K562 (cell line): Measurements from ENCODE around the gene HSD17B12. TPM values are rescaled to one million over a fixed set of nuclear protein-coding genes. Genes with fewer than 3 reads are reported as not detected.

ENCODE experiments used
- ATAC-seq: fragments of 200-7000 bp; cut with Tn5 transposase; 3 replicates; pipeline ENCODE4 v1.9.1; 2020; ENCODE audit warnings: moderate library complexity
- BruUV-seq: library from RNA; stranded (reverse); fragments of 400-500 nt; replicated peaks from 2 replicates; lab custom pipeline; 2021; lab: Mats Ljungman, UMichigan
- CTCF ChIA-PET: fragments of 300-600 bp; formaldehyde crosslinking; extraction: SDS; loops from one replicate; lab custom pipeline; 2021; ENCODE audit warnings: low intra/inter-chr PET ratio; lab: Yijun Ruan, JAX
- POLR2A ChIA-PET: fragments of 300-600, 350-650 bp; sonication (Branson Sonifier 250); formaldehyde crosslinking; extraction: SDS; loops from one replicate; lab custom pipeline; 2021; ENCODE audit warnings: antibody characterized with exemption, inconsistent platforms; lab: Yijun Ruan, JAX
- DNase-seq, 4 experiments: peaks; one replicate each; pipeline versions ENCODE4 v3.0.0 to v3.0.0-alpha.2; 2011 to 2018; ENCODE audit warnings: low spot score in 3 of 4, mixed read lengths in 3 of 4; ENCODE audit errors: extremely low read depth in 1 of 4
- FAIRE-seq: peaks from 2 replicates; lab custom pipeline; 2011; peaks lifted over from hg19 to GRCh38; lab: Jason Lieb, UNC
- H2AFZ ChIP-seq: 2 replicates; pipeline ENCODE4 v1.6.0; 2011; ENCODE audit warnings: low read depth, low read length, control low read depth, inconsistent platforms
- H3K27ac ChIP-seq: fragments of 200-600 bp; 3 replicates; pipeline ENCODE4 v1.8.0; 2011; ENCODE audit warnings: low read depth, mild to moderate bottlenecking, control low read depth, inconsistent platforms, low read length, moderate library complexity, mixed read lengths; ENCODE audit errors: extremely low read depth
- H3K27me3 ChIP-seq, 2 experiments: fragments of 300-600 bp in 1 of 2; 2 replicates in 1 of 2; 3 replicates in 1 of 2; pipeline versions ENCODE4 v1.6.0 to v1.8.0; 2011; ENCODE audit warnings: inconsistent platforms in 2 of 2, low read length in 2 of 2, mild to moderate bottlenecking in 1 of 2, mixed read lengths in 1 of 2, moderate library complexity in 1 of 2; ENCODE audit not compliant: control insufficient read depth in 2 of 2, insufficient read depth in 2 of 2
- H3K36me3 ChIP-seq: fragments of 300-600 bp; 3 replicates; pipeline ENCODE4 v1.8.0; 2011; ENCODE audit warnings: mild to moderate bottlenecking, low read length, inconsistent platforms; ENCODE audit not compliant: control insufficient read depth, insufficient read depth
- H3K4me1 ChIP-seq, 2 experiments: fragments of 200-600 bp in 1 of 2; replicated peaks in 1 of 2; 2 replicates in 1 of 2; 3 replicates in 1 of 2; pipeline versions ENCODE4 v1.5.1 to v1.8.0; 2011; ENCODE audit warnings: inconsistent platforms in 2 of 2, low read length in 2 of 2, mild to moderate bottlenecking in 1 of 2, mixed read lengths in 1 of 2, moderate library complexity in 1 of 2; ENCODE audit not compliant: control insufficient read depth in 2 of 2, insufficient read depth in 2 of 2
- H3K4me2 ChIP-seq: 2 replicates; pipeline ENCODE4 v1.6.1; 2011; ENCODE audit warnings: low read length, control low read depth, inconsistent platforms, mixed read lengths; ENCODE audit not compliant: insufficient read depth
- H3K4me3 ChIP-seq: fragments of 200-600 bp; sonication (generic), shearing (Covaris generic); 2 replicates; pipeline ENCODE4 v1.5.1; 2016; ENCODE audit warnings: control low read depth, inconsistent platforms
- H3K79me2 ChIP-seq: fragments of 200-600 bp; 3 replicates; pipeline ENCODE4 v1.8.0; 2011; ENCODE audit warnings: low read length, inconsistent platforms; ENCODE audit not compliant: control insufficient read depth, insufficient read depth
- H3K9ac ChIP-seq, 2 experiments: 2 replicates each; pipeline versions ENCODE4 v1.6.0 to v1.6.1; 2011; ENCODE audit warnings: low read depth in 2 of 2, low read length in 2 of 2, control low read depth in 1 of 2, inconsistent platforms in 1 of 2, mild to moderate bottlenecking in 1 of 2, mixed read lengths in 1 of 2; ENCODE audit not compliant: insufficient read depth in 1 of 2
- H3K9me1 ChIP-seq: one replicate; pipeline ENCODE4 v1.6.0; 2011; ENCODE audit warnings: inconsistent platforms, mild to moderate bottlenecking, low read length, moderate library complexity; ENCODE audit not compliant: control insufficient read depth, insufficient read depth
- H3K9me3 ChIP-seq: replicated peaks from 2 replicates; pipeline ENCODE4 v1.5.1; 2011; ENCODE audit warnings: low read depth, low read length, inconsistent platforms; ENCODE audit not compliant: control insufficient read depth, insufficient read depth
- H4K20me1 ChIP-seq: replicated peaks from 2 replicates; pipeline ENCODE4 v1.6.1; 2011; ENCODE audit warnings: low read length, inconsistent platforms, mixed read lengths; ENCODE audit not compliant: control insufficient read depth, insufficient read depth
- CBFA2T2 ChIP-seq: fragments of 450-650 bp; conservative IDR thresholded peaks from 2 replicates; pipeline ENCODE4 v1.6.1; 2017; ENCODE audit warnings: mild to moderate bottlenecking
- EP400 ChIP-seq: fragments of 450-650 bp; IDR thresholded peaks from 2 replicates; pipeline ENCODE4 v1.6.1; 2017; ENCODE audit warnings: antibody characterized with exemption, mild to moderate bottlenecking, moderate library complexity
- GTF2F1 ChIP-seq: IDR thresholded peaks from 2 replicates; pipeline ENCODE4 v1.6.1; 2011; ENCODE audit warnings: low read depth, low read length, improper control_type of control experiment
- MAFK ChIP-seq: IDR thresholded peaks from 2 replicates; pipeline ENCODE4 v1.6.1; 2011; ENCODE audit warnings: low read length, improper control_type of control experiment
- RBM25 ChIP-seq: fragments of 200-400 bp; formaldehyde crosslinking; IDR thresholded peaks from 2 replicates; pipeline ENCODE4 v1.6.1; 2018; ENCODE audit warnings: low read length, low read depth, moderate library complexity; ENCODE audit not compliant: severe bottlenecking
- ZNF124 ChIP-seq: sonication (generic); formaldehyde crosslinking; IDR thresholded peaks from 2 replicates; pipeline ENCODE4 v1.8.1; 2022; ENCODE audit warnings: missing genetic modification reagents
- ZNF41 ChIP-seq: fragments of 250-450 bp; sonication (Bioruptor Pico); conservative IDR thresholded peaks from 2 replicates; pipeline ENCODE4 v1.4.0; 2020; ENCODE audit warnings: mild to moderate bottlenecking
- ZSCAN29 ChIP-seq: fragments of 450-650 bp; IDR thresholded peaks from 2 replicates; pipeline ENCODE4 v1.6.1; 2017
- WGBS: fragments of 100-300 bp; shearing (Covaris generic); methylation state at CpG from one replicate; pipeline ENCODE4 v1.1.6; 2016; ENCODE audit warnings: low coverage, mixed read lengths; ENCODE audit not compliant: insufficient coverage; ENCODE audit errors: missing lambda C conversion rate; 5-methylcytosine and 5-hydroxymethylcytosine counted together
- in situ Hi-C: fragments of 300-500 bp; cut with MboI; formaldehyde crosslinking; loops from 4 replicates; pipeline ENCODE4 v1.15.0; 2018; ENCODE audit warnings: inconsistent platforms, mixed read lengths
- intact Hi-C: fragments of 100-400 bp; cut with micrococcal nuclease; formaldehyde crosslinking; loops from 2 replicates; pipeline ENCODE4 v1.14.2; 2022
- polyA plus RNA-seq, 8 experiments: library from polyadenylated mRNA; depleted of rRNA in 4 of 8; stranded (reverse) in 5 of 8; unstranded in 3 of 8; fragments of >200 nt; fragmentation: Nextera tagmentation in 2 of 8; fragmentation: Illumina TruSeq in 1 of 8; extraction: Ambion mirVana in 2 of 8; extraction: Trizol in 1 of 8; gene quantifications; 2 replicates each; pipeline versions ENCODE4 v1.2.1 to v1.2.3, GENCODE V29; 2011 to 2014; ENCODE audit warnings: inconsistent platforms in 1 of 8, missing spikeins in 1 of 8
- total RNA-seq, 7 experiments: library from RNA; depleted of rRNA in 6 of 7; stranded (reverse); fragments of >200 nt in 6 of 7; fragmentation: Illumina TruSeq in 2 of 7; extraction: Trizol in 2 of 7; gene quantifications; 2 replicates each; pipeline versions ENCODE4 v1.2.1 to v1.2.3, GENCODE V29; 2011 to 2021; ENCODE audit warnings: low replicate concordance in 1 of 7
- TF ChIP-seq, protein P1 (sequence below), 2 experiments: fragments of 450-650 bp in 1 of 2; sonication (generic) in 1 of 2; formaldehyde crosslinking in 1 of 2; IDR thresholded peaks; 2 replicates each; pipeline versions ENCODE4 v1.7.1 to v1.9.0; 2016 to 2022; ENCODE audit warnings: inconsistent platforms in 1 of 2, mild to moderate bottlenecking in 1 of 2, missing genetic modification reagents in 1 of 2
- TF ChIP-seq, protein P2 (sequence below): fragments of 250-450 bp; sonication (Bioruptor Pico); IDR thresholded peaks from 2 replicates; pipeline ENCODE4 v1.8.0; 2021; ENCODE audit warnings: mild to moderate bottlenecking, moderate library complexity

Gene HSD17B12
- total and polyA plus RNA-seq, 9 of the 15 experiments (the other 6 are each of a cell fraction or from before 2014, with no cell fraction given) = 9.1 to 34.5 (median 23.3) TPM

DNA sequence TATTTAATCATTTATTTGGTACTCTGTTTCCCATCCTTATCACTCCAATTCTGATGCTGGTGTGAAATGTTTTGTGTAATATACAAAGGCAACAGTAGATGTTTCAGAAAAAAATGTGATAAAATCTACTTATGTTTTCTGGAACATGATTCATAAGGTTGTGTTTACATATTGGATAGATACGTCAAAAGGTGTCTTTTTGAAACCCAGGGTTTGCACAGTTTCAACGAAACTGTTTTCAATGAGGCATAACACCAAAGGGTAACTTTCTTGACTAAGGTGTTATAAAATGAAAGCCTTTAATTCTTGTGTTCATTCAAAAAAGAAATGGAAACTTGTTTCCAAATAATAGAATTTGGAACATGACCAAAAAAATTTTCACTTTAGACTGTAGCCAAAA, 33.8 kb upstream of the HSD17B12 start:
- FAIRE-seq (no peak), DNase-seq (no peak), ATAC-seq (no peak)
- BruUV-seq = no TSS peak
- in situ Hi-C loops (no loop called here), intact Hi-C loops (no loop called here)
- Histone ChIP-seq H3K79me2 (peaks cover 15% of the 10 kb centered on the region), H3K4me1 (peaks cover 0 to 4% of the 10 kb centered on the region in 2 experiments; a peak in 1 of 5 replicates), H3K9me1 (no peaks in the 10 kb centered on the region), H3K4me3 (no peak overlapping the region), H2AFZ (no peak overlapping the region), H3K27me3 (no peaks in the 10 kb centered on the region), H3K4me2 (no peak overlapping the region), H3K27ac (no peak overlapping the region), H3K9ac (no peak overlapping the region), H3K36me3 (no peaks in the 10 kb centered on the region), H3K9me3 (no peaks in the 10 kb centered on the region), H4K20me1 (no peaks in the 10 kb centered on the region)
- CTCF ChIA-PET = no interaction called here
- 49% methylated on average over 2 of the region's 2 CpGs for WGBS
- POLR2A ChIA-PET = no interaction called here
- no peak for TF ChIP-seq RBM25
- TF ChIP-seq ZNF41 (CRISPR knock-in tag) = no peak
- no peak for TF ChIP-seq ZSCAN29
- TF ChIP-seq, protein P1, sequence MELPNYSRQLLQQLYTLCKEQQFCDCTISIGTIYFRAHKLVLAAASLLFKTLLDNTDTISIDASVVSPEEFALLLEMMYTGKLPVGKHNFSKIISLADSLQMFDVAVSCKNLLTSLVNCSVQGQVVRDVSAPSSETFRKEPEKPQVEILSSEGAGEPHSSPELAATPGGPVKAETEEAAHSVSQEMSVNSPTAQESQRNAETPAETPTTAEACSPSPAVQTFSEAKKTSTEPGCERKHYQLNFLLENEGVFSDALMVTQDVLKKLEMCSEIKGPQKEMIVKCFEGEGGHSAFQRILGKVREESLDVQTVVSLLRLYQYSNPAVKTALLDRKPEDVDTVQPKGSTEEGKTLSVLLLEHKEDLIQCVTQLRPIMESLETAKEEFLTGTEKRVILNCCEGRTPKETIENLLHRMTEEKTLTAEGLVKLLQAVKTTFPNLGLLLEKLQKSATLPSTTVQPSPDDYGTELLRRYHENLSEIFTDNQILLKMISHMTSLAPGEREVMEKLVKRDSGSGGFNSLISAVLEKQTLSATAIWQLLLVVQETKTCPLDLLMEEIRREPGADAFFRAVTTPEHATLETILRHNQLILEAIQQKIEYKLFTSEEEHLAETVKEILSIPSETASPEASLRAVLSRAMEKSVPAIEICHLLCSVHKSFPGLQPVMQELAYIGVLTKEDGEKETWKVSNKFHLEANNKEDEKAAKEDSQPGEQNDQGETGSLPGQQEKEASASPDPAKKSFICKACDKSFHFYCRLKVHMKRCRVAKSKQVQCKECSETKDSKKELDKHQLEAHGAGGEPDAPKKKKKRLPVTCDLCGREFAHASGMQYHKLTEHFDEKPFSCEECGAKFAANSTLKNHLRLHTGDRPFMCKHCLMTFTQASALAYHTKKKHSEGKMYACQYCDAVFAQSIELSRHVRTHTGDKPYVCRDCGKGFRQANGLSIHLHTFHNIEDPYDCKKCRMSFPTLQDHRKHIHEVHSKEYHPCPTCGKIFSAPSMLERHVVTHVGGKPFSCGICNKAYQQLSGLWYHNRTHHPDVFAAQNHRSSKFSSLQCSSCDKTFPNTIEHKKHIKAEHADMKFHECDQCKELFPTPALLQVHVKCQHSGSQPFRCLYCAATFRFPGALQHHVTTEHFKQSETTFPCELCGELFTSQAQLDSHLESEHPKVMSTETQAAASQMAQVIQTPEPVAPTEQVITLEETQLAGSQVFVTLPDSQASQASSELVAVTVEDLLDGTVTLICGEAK (IDR thresholded peaks at IDR 0.05) = no peak
- TF ChIP-seq, protein P1 (CRISPR knock-in tag; IDR thresholded peaks at IDR 0.05) = no peak
- no peak for TF ChIP-seq CBFA2T2
- no peak for TF ChIP-seq MAFK
- TF ChIP-seq ZNF124 (CRISPR knock-in tag) = no peak
- no peak for TF ChIP-seq GTF2F1
- TF ChIP-seq EP400 = no peak
- TF ChIP-seq, protein P2, sequence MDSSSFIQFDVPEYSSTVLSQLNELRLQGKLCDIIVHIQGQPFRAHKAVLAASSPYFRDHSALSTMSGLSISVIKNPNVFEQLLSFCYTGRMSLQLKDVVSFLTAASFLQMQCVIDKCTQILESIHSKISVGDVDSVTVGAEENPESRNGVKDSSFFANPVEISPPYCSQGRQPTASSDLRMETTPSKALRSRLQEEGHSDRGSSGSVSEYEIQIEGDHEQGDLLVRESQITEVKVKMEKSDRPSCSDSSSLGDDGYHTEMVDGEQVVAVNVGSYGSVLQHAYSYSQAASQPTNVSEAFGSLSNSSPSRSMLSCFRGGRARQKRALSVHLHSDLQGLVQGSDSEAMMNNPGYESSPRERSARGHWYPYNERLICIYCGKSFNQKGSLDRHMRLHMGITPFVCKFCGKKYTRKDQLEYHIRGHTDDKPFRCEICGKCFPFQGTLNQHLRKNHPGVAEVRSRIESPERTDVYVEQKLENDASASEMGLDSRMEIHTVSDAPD = no peak
